HG03432 (cell line): ENCODE measurements around the gene UQCR11.

Source experiments
- ATAC-seq: cut with Tn5 transposase; IDR thresholded peaks from one replicate; pipeline ENCODE4 v1.9.1; 2021; ENCODE audit warnings: mild to moderate bottlenecking, moderate library complexity; ENCODE audit not compliant: unreplicated experiment

The UQCR11 gene

GRCh38 chr19:1592755-1593500 lies 12.3 kb downstream of the UQCR11 start, which contains the start of gene MBD3:
Gene MBD3 (minus strand): TSS chr19:1592865. CDS start chr19:1592631, 234 bp downstream.
- peak; percentile 71 for ATAC-seq

- ATAC-seq, result peak; percentile 78
Observed at GRCh38 chr19:1592024-1592754, 13.1 kb downstream of the UQCR11 start.

GRCh38 chr19:1591421-1592023 lies 13.7 kb downstream of the UQCR11 start:
- no peak for ATAC-seq

- ATAC-seq, result no peak
Observed at GRCh38 chr19:1590641-1591397, 14.4 kb downstream of the UQCR11 start.

DNA sequence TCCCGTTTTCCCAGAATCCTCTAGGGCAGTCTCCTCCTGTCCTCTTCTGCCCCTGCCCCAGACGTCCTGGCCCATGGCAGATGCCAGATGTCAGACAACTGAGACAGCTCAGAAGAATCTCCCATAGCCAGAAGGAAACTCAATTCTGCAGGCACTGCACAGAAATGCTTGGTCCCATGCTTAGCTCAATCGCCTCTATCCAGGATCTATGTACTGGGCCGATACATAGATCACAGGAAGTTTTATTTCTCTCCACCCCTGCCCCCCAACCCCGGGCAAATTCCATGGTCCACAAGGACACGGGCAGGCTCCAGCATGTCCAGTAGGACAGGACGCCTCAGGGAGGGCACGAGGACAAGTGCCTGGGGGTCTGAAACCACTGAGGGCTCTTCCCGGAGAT lies 17.4 kb downstream of the UQCR11 start:
- ATAC-seq, result no peak

- no peak for ATAC-seq
Observed at GRCh38 chr19:1585243-1585580, 20.1 kb downstream of the UQCR11 start.

DNA sequence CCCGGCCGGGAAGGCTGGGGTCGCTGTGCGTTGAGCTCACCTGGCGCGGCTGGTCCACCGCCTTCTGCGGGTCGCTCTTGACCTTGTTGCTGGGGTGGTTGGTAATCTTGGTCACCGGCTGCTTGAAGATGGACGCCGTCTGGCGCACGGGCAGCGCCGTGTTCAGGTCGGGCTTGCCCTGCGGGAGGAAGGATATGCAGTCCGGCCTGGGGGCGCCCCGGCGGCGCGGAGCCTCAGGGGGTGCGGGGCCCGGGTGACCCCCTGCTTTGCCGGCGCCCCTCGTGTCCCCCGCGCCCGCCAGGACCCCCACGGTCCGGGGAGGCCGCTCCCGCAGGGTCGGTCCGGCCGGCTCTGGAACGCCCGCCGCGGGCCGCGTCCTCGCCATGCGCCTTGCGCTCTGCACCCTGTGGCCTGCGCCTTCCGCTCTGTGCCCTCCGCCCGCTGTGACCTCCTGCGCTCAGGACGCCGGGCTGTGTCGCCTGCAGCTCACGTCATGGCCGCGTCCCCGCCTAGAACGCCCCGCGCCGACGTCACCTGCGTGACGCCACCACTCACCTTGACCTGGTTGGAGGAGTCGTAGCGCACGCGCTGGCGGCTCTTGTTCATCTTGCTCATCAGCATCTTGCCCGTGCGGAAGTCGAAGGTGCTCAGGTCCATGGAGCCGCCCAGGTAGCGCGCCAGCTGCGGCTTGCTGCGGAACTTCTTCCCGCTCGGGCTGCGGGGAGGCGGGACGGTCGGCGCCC lies 20.6 kb downstream of the UQCR11 start:
- ATAC-seq, result no peak

DNA sequence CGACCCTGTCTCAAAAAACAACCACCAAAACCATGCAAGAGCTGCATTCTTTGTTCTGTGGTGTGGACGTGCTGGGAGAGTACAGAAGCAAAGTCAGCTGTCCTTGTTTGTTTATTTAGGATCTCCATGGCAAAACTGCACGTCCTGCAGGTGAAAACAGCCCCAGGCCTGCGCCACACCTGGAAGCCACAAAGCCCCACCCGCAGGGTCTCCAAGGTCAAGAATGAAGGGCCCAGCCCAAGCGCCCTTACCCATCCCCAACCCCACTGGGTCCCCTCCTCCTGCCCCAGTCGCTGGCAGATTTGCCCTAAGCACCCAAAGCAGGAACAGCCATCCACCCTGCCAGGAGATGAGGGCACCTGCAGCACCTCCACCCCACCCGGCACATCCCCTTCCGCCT lies 23.1 kb downstream of the UQCR11 start:
- ATAC-seq, result no peak

DNA sequence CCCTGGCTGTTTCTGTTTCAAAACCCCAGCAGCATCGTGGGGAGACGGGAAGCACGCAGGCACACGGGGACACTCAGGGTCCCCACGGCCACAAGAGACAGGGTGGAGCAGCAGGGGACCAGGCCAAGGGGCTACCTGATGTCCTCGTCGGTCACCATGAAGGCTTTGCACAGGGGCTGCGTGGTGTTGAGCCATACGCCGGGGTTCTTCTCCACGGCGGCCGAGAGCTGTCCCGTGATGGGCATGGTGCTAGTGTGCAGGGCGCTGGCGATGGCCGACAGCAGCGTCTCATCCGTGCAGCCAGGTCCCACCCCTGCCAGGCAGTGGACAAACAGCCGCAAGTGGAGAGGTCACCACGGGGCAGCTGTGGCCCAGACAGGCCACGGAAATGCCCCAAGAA lies 24.3 kb downstream of the UQCR11 start:
- no peak for ATAC-seq

DNA sequence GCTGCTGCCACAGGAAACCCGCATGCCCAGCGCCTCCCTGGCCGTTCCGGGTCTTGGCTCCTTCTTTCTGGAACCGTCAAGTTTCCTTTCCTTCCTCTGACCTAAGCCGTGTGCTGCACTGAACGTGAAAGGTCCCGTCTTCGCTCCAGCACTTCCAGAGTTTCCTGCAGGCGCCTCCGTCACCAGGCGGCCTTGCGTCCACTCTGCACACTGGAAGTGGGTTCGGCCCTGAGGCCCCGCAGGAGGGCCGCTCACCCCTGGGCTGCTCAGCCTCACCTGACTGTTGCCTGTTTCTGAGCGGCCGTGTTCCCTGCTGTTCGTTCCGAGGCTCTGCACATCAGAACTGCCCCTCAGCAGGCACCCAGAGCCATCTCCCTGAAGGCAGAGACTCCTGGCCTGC lies 24.9 kb downstream of the UQCR11 start:
- no peak for ATAC-seq

GRCh38 chr19:1579222-1579621 lies 26.0 kb downstream of the UQCR11 start:
- no peak for ATAC-seq

GRCh38 chr19:1577929-1578618 lies 27.2 kb downstream of the UQCR11 start:
- ATAC-seq, result no peak

GRCh38 chr19:1577090-1577928 lies 28.0 kb downstream of the UQCR11 start:
- no peak for ATAC-seq

DNA sequence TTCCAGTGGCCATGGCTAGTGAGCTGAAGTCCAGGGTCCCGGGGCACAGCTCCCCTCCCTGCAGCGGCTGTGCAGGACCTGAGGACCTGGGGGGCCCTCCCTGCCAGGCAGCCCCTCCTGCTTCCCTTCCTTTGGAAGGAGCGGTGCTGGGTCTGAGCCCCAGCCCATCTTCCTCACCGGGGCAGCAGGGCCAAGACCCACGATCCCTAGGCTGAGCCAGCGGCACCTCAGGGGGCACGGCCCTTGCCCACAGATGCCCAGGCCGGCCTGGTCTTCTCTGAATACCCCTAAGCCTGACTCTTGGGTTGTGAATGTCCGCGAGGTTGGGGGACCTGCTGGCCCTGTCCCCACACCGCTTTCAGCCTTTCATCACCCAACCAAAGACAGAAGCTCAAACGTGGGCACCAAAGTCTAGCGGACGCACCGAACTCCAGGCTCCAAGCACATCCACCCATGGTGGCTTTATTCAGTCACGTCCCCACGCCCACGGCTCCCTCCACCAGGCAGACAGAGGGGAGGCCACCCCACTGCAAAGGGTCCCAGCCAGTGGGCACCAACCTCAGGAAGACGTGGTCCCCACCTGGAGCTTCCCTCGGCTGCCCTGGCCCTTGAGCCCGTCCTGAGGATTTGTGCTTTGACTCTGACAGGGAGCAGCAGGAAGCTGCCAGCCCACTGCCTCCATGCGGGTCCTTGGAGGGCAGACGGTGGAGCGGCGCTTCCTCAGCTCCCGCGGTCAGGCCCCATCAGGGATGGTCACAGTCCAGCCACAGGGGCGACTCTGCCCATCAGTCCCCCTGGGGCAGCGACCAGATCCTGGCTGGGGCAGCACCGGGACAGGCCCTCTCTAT lies 28.8 kb downstream of the UQCR11 start:
- ATAC-seq, result no peak

- no peak for ATAC-seq
Observed at GRCh38 chr19:1575323-1576241, 29.7 kb downstream of the UQCR11 start.

DNA sequence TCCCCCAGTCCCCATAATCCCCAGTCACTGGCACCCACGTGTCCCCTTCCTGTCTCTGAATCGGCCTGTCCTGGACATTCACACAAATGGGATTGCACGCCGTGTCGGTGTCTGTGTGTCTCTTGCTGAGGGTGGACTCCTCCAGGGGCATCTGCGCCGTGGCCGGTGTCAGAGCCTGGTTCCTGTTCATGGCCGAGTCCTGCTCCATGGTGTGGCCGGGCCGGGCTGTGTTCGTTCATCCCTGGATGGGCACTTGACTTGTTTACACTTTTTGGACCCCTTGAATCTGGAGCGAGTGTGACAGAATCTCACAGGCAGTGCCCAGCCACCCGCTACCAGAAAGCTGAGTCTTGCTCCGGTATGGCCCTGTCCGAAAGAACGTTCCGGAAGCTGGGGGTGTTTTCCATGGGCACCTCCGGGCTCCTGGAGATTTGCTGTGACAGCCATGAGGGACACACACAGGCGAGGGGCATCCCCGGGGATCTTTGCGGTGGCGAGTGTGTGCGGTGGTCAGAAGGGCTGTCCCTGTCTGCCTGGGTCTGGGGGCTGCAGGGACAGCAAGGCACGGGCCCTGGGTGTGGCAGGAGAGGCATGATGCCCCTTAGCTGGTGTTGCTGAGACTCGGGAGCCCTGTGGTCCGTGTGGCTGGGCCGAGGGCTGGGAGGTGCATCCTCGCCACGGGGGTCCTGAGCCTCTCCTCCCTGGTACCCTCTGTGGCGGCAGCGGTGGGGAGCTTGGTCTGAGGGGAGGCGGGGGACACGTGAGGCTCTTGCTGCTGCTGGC lies 30.7 kb downstream of the UQCR11 start:
- no peak for ATAC-seq
